Measurements from ENCODE around the gene OXLD1. TPM values are rescaled to one million over a fixed set of nuclear protein-coding genes. Genes with fewer than 3 reads are reported as not detected.

Gene OXLD1
- 27.5 TPM for total RNA-seq
- long read RNA-seq, transcript OXLD1-206 (1 exons, 1,600 nt): major isoform, 44 of 63 reads
- long read RNA-seq, transcript OXLD1-207 (2 exons, 821 nt): minor isoform, 11 of 63 reads
- long read RNA-seq, partial matches to known transcripts: 0 of 63 reads
- long read RNA-seq, other reads (novel, unspliced or antisense): 0 of 63 reads

DNA sequence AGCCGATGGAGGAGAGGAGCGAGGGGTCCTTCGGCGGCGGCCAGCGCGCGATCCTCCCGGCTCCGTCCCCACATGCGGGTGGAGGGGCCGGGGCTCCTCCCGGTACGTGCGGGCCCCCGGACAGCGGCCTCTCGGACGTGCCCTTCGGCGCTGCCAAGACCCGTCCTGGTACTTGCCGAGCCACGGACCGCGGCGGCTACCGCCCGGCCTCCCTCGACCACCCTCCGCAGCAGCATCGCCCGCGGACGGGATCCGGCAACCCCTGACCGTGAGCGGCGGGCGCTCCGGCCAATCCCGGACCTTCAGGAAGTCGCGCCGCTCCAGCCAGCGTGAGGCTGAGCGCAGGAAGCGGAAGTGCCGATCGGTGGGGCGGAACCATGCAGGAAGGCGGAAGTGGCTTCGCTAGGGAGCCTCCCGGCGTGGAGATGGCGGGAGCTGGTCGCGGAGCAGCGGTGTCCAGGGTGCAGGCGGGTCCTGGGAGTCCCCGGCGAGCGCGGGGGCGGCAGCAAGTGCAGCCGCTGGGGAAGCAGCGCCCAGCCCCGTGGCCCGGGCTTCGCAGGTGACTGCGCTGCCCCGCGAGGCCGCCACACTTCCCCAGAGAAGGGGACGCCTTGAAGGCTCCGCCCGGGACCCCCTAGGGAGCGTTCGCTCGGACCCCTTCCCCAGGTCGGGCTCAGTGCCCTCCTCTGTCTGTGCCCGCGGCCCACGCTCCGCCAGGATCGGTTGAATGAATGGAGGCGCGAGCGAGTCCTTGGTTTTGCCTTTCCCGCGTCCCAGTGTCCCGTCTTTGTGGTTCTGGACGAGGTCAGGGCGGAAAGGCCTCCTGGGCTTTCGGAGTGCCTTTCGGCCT, at the start of gene OXLD1, which contains the start of gene CCDC137:
Gene OXLD1 (minus strand): TSS at position 264 of the 850 bp plus-strand sequence. CDS start 28 bp downstream, at position 236.
Gene CCDC137 (plus strand): TSS at position 396 of the 850 bp plus-strand sequence. CDS start 30 bp downstream, at position 426.
- DNase-seq (ENCODE audit: low spot score): peak; percentile 99

DNA sequence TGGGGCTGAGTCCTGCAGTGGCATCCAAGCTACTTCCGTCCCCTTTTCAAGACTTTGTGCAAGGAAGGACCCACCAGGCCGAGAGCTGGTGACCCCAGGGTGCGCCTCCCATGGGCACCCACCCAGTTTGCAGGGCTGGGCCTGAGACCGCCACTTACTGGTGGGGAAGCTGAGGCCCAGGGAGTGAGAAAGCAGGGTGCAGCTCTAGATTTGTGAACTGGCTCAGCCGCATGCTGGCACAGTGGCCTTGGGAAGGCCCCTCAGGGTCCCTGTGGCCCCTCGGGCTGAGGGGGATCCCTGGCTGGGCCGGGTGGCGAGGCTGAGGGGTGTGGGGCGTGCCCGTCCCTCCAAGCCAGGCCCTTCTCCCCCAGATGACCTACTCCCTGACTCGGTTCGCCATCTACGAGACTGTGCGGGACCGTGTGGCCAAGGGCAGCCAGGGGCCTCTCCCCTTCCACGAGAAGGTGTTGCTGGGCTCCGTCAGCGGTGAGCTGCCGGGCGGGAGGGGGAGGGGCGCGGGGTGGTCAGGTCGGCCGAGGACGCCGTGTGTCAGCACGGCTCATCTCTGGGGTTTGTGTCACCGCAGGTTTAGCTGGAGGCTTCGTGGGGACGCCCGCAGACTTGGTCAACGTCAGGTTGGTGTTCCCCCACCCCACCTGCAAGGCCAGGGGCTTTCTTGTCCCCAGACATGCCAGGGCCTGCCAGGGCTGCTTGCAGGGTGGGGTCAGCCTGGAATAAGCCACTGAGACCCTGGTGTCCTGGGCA, 48.9 kb upstream of the OXLD1 start:
- no peak for DNase-seq (ENCODE audit: low spot score)

DNA sequence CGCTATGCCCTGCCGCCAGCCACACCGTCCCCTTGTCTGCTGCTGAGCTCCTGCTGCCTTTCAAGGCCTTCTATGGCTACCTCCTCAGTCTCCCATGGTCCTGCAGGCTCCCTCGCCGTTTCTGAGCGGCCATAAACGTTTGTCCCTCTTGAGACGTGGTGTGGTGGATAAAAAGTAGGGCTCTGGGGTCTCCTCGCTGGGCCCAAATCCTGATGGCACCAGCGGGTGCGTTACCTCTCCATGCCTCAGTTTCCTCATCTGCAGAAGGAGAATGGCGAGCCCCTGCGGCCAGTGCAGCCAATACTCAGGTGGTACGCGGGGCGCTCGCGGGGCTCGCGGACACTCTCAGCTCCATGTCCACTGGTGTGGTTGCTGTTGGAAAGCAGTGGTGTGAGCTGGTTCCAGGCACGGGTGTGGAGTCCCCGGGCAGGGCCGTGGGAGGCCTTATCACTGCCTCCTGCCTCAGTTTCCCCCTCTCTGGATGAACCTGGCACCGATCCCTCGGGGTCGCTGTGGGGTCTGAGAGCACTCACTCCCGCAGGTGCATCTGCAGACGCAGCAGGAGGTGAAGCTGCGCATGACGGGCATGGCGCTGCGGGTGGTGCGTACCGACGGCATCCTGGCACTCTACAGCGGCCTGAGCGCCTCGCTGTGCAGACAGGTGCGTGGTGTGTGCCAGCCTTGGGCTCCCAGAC, 48.2 kb upstream of the OXLD1 start:
- DNase-seq (ENCODE audit: low spot score): no peak

DNA sequence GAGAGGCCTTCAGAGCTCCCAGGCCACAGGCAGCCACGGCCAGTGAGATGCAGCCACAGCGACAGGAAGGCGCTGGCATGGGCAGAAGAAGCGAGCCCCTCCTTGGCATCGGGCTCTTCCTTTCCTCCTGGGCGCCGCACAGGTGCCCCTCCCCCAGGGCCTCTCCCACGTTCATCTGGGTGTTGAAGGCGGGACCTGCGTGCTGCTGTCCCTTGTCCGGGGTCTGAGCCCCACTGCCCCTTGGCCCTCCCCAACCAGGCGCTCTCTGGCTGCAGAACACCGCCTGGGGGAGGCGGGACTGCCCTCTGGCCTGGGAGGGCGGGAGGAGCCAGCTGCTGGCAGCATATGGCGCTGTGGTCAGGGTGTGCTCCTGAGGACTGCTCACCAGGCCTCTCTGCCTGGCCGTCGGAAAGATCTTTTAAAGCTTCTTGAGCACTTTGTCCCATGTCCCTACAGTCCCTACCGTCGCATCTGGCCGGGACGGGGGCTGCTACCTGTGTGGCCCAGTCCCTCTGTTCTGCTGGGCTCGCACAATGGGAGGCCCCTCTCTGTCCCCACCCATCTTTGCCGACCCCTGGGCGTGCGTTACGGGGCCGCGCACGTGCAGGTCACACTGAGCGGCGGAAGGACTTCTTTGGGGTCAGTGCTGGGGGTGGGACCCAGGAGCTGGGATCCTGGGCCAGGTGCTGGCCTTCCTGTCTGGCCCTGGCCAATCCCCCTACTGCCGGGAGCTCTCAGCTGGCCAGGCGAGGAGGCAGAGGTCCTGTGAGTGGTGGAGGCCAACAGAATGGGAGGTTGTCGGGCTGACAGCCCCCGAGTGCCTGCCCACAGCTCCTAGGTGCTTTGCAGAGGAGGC, 47.4 kb upstream of the OXLD1 start:
- DNase-seq (ENCODE audit: low spot score): no peak

DNA sequence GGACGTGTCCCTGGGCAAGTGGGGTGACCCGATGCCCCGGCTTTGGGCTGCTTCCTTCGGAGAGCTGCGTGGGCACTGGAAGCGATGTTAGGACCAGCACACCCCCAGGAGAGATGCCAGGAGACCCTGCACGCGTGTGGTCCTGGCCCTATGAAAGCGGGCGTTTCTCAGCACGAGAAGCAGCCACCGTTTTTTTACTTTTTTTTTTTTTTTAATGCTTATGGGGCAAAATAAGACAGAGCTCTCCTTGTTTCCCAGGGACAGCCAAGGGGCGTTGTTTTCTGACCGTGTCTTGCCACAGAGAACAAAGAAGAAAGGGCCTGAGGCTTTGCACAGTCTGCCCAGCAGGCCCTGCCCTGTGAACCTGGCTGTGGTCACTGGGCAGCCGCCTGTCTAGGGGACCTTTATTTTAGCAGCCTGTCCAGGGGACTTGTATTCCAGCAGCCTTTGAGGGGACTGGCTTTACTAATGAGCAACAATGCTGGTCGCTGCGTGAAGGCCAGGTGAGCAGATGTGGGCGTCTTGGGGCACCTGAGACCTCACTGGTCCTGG, 46.7 kb upstream of the OXLD1 start:
- no peak for DNase-seq (ENCODE audit: low spot score)

- DNase-seq (ENCODE audit: low spot score): no peak
Observed at GRCh38 chr17:81712468-81713003, 46.1 kb upstream of the OXLD1 start.

DNA sequence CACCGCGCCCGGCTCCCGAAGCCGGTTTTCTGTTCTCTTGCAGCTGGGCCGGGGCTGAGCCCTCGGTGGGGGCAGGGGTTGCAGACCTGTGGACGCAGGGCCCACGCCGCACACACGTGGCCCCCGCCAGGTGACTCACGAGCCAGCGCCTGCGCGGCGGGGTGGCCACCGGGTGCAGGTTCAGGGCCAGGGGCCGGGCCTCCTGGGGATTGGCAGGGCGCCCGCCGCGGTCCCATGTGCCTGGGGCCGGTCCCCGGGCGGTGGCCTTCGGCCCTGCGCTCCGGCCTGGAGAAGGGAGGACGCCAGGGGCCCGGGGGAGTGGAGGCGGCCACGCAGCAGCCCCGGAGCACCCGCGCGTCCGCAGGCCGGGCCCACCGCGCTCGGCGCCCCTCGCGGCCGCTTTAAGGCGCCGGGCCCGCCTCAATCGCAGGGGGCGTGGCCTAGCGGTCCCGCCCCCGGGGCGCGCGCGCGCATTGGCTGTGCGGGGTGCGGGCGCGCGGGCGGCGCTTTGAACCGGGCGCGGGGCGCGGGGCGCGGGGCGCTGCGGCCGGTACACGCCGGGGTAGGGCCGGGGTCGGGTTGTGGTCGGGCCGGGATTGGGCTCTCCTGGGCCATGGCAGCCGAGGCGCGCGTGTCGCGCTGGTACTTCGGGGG, 45.5 kb upstream of the OXLD1 start, which contains the start of gene SLC25A10:
Gene SLC25A10 (plus strand): TSS at position 471 of the 654 bp plus-strand sequence. CDS start 143 bp downstream, at position 614.
- peak; percentile 93 for DNase-seq (ENCODE audit: low spot score)

DNA sequence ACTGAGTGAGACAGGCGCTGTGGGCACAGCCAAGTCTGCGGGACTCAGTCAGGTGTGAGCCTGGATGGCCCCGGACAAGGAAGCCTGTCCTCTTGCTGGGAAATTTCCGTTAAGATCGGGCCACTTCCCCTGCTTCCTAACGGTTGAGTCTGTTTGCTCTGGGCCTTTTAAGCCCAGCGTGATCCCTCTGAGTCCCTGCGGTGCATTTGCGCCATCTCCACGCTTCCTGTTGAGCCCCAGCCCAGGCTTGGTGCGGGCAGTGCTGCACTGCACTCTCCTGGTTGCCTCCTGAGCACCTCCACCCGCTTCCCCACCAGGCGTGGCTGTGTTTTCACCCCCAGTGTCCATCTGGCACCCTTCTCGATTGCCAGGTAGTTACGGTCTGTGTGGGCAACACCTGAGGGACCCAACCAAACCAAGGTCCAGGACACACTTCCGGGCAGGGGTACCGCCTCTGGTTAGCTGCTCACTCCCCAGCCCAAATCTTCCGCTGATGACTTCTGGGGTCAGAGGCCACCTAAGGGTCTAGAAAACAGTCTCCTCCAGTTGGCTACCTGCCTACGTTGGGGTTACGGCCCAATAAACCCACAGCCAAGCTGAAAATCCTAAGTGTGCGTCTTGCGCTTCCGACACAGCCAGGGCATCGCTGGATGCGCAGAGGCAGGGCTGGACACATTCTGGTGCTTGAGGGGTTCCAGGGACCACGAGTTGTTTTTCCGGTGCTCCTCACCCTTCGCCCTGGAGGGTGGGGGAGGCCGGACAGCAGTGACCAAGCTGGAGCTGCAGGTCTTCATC, 44.3 kb upstream of the OXLD1 start:
- no peak for DNase-seq (ENCODE audit: low spot score)

GRCh38 chr17:81708739-81709185, 42.4 kb upstream of the OXLD1 start:
- DNase-seq (ENCODE audit: low spot score): no peak

DNA sequence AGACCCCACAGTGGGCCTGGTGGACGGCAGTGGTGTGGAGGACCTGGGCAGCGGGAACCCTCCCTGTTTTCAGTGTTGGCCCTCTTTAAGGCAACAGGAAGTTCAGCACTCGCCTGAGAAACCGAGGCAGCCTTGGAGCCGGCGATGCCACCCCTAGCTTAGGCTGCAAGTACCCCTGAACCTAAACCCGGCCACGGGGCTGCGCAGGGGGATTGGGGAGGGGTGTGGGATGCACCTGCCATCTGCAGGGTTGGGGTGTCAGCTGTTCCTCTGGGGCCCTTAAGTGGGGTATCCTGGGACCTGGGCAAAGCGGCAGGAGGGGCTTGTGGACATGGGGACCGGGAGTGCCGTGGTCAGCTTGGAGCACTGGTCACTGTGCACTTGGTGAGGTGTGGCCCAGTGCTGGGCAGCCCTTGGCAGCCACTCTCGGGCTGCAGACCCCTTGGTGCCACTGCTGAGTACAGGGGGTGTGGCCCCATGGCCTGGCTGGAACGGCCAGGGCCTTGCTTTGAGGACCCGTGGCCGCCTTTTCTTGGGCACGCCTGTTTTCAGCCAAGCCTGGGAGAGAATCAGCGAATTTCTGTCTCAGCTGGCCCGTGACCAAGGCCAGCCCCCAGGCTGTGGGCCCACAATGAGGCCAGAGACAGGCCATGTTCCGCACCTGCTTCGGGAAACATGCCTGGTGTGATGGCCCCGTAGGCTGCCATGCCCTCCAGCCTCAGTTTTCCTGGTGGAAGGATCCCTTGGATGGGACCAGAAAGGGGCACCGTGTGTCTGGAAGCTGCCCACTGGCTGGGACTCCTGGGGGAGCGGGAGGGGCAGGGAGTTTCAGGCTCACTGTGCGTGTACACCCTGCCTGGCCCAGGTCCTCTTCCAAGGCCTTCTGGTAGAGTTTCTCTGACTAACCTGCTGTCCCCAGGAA, 41.6 kb upstream of the OXLD1 start:
- no peak for DNase-seq (ENCODE audit: low spot score)

- DNase-seq (ENCODE audit: low spot score): no peak
Observed at GRCh38 chr17:81706757-81707624, 40.6 kb upstream of the OXLD1 start.

DNA sequence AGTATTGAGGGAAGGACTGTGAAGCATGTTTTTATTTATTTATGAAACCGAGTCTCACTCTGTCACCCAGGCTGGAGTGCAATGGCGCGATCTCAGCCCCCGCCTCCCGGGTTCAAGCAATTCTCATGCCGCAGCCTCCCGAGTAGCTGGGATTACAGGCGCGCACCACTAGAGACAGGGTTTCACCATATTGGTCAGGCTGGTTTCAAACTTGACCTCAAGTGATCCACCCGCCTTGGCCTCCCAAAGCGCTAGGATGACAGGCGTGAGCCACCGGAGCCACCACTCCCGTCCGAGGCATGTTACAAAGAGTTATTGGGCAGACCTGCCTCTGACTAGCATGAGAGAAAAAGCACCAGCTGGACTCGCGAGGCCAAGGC, 39.8 kb upstream of the OXLD1 start:
- no peak for DNase-seq (ENCODE audit: low spot score)

DNA sequence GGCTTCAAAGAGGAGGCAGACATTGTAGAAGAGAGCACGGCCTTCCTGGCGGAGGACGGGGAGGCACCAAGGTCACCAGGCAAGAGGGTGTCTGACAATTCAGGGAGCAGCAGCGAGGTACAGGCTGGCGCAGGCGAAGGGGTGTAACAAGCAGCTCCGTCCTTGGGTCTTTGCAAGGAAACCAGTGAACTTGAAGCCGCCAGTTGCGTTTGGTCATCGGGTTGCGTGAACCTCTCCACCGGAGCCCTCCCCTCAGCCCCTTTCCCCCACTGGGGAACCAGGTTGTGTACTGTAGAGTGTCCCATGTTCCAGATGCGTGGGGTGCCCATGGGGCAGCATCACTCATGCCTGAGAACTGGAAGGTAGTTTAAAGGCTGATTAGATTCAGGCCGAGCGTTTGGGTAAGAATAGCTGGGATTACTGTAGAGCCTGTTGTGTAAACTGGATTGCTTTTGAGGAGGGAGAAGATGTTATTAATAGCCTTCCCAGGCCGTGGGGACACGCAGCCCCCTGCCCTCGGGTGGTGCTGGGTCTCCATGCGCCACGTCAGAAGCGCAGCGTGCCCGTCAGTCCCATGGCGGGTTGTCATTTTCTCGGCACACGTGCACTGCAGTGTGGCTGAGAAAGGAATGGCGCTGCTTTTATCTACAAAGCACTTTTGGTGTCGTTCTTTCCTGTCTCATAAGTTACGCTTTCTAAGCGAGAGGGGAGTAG, 39.3 kb upstream of the OXLD1 start:
- no peak for DNase-seq (ENCODE audit: low spot score)

DNA sequence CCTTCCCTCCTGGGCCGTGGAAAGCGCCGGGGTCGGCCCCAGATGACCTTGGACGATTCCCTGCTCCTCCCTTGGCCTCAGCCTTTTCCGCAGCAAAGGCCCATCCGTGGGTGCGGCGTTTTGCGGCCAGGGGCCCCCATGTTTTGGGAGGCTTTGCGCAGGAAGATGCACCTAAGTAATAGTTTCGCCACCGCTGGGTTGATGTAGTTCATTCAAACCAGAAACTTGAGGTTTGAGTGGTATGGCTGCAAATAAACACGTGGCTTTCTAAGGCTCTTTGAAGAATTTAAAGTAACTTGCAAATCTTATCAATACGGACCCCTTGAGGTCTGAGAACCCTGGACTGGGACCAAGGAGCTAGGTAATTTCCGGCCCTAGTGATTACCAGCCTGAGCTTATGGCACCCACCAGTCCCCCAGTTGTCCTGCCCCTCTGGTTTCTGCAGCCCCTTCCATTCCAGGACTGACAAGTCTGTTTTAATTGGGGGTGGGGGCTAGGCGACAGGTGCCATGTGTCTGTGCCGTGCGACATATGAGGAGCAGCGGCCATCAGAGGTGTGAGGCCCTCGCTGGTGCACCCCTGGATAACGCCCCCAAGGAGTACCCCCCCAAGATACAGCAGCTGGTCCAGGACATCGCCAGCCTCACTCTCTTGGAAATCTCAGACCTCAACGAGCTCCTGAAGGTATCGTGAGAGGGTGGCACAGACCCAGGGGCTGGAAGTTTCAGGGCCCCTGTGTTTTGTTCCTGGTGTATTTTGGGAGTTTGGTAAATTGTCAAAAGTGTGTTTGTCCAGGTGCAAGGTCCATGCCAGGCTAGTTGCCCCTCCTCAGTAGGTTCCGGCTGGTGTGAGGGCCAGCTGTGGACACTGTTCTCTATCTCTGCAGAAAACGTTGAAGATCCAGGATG, 37.6 kb upstream of the OXLD1 start:
- DNase-seq (ENCODE audit: low spot score): no peak

All from mesenteric fat pad (tissue), 1 donor.